HG03159 (cell line): Measurements from ENCODE around the gene RBM4.
"Not testable (repeated sequence)": the region's sequence is repeated elsewhere in the genome, so short reads cannot be mapped to it uniquely, and the experiment has no call there.

Experiments
- ATAC-seq: cut with Tn5 transposase; IDR thresholded peaks from one replicate; pipeline ENCODE4 v1.9.1; 2021; ENCODE audit warnings: mild to moderate bottlenecking, moderate library complexity; ENCODE audit not compliant: unreplicated experiment

Gene RBM4

DNA sequence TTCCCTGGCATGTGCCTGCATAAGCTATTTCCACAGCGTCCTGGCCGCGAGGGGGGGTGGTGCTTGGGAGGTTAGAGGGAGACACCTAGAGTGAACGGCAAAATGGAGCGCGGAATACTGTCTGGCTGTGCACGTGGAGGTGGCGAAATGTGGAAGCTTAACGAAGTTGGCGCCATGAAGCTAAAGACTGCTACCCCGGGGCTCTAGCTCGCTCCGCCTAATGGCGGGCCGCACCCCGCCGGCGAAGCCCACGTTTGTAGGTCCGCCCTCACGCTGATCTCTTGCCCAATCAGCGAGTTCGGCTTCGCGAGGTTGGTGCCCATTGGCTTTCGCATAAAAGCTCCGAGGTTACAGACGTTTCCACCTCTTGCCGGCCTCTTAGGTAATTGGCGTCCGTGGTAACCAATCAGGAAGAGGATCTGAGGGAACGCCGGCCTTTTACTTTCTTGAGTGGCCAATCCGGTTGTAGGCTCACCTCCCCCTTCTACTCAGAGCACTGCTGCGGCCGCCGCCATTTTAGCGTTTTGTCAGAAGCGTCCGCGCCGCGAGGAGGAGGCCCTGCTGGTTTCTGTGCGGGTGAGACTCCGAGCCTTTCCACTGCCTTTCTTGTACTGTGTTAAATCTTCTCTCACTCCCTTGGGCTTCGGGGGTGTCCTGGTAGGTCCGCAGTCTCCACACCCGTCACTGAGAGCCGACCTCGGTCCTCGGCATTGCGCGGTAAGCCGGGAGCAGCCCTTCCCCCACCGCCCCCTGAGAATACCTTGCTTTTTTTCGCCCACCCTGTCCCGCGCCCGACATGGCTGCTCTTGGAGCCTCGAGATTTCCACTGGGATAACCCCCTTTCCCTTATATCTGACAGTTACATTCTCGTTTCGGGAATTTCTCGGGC, at the start of gene RBM4:
Gene RBM4 (plus strand): TSS at position 527 of the 889 bp plus-strand sequence. CDS start 1,009 bp downstream, outside the sequence.
- ATAC-seq: peak; percentile 97

DNA sequence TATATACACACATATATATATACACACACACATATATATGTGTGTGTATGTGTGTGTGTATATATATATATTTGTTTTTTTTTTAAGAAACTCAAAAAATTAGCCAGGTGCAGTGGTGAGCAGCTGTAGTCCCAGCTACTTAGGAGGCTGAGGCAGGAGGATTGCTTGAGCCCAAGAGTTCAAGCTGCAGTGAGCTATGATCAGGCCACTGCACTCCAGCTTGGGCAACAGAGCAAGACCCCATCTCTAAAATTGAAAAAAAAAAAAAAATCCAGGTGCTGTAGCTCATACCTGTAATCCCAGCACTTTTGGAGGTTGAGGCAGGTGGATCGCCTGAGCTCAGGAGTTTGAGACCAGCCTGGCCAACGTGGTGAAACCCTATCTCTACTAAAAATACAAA, 49.2 kb upstream of the RBM4 start:
- ATAC-seq: not testable (repeated sequence)

DNA sequence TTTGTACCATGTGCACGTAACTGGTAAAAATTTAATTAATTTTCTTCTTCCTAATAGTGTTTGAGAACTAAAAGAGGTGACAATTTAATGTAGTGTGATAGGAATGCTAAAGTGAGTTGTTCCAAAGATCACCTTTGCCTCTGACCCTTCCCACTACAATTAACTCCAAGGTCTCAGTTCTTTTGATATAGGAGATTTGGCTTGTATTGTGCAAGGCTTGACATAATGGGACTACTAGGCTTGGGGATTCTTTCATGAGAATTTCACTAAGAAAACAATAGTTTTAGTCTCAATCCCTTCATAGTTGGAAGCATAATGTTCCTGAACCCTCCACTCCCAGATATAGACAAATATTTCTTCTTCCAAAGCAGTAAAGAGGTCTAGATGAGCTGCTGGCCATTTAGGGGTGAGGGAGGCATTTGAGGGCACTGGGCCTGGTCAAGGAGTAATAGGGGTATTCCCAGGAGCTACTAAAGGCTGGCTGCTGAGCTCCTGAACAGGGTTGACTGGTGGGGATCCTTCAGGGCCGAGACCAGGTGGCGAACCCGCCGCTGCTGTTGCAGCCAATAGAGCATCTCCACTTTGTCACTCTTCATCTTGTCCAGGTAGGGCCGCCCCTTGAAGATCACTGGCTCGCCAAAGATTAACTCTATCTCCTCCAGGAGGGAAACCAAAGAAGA, 48.4 kb upstream of the RBM4 start:
- ATAC-seq: no peak

DNA sequence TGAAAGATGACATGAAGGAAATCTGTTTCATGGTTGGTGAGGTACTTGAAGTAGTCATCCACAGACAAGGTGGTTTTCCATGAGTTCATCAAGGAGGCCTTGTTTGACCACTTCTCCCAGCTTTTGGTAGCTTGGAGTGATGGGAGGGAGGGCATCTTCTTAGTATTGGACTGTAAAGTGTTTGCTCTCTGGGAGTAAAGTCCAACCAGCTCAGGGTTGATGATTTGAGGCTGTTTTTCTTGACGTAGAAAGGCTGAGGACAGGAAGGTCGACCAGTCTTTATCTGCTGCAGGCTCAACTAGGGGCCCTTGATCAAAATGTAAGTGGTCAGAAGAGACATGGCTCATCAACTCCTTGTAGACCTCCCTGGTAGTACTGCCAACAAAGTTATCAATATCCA, 47.3 kb upstream of the RBM4 start:
- ATAC-seq: no peak

GRCh38 chr11:66592457-66593302, 45.8 kb upstream of the RBM4 start, which contains the start of the genes CCDC87 and CCS:
CCDC87 (minus strand) TSS chr11:66593063; CDS start chr11:66593015, 48 bp downstream.
CCS (plus strand) TSS chr11:66593185; CDS start chr11:66593262, 77 bp downstream.
- peak; percentile 82 for ATAC-seq

DNA sequence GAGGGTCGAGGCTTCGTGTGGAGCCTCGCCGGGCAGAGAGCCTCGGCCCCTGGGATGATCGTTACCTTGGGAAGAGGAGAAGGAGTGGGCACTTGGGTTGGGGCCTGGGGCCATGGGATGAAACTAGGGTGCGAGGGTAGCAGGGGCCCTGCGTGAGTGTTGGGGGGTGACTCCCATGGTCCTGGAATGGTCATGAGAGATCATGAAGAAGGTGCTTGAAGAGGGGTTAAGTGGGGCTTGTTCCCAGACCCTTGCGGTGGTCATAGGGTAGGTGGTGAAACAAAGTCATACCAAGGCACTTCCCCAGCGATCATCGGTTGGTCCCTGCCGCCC, 45.2 kb upstream of the RBM4 start:
- peak; percentile 18 for ATAC-seq

DNA sequence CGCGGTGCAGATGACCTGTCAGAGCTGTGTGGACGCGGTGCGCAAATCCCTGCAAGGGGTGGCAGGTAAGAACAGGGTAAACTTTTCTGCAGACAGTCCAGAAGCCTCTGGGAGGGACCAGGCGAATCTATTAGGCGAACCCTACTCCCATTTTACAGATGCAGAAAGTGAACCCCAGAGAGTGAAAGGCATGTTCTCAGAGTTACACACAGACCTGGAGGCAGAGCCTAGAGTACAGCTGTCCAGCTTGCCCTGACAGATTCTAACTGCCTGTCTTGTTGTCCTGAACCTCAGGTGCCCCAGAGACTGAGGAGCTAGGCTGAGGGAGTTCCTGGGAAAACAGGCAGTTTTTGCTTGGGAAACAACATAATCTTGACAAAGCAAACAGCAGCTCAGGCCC, 44.9 kb upstream of the RBM4 start:
- ATAC-seq: no peak

DNA sequence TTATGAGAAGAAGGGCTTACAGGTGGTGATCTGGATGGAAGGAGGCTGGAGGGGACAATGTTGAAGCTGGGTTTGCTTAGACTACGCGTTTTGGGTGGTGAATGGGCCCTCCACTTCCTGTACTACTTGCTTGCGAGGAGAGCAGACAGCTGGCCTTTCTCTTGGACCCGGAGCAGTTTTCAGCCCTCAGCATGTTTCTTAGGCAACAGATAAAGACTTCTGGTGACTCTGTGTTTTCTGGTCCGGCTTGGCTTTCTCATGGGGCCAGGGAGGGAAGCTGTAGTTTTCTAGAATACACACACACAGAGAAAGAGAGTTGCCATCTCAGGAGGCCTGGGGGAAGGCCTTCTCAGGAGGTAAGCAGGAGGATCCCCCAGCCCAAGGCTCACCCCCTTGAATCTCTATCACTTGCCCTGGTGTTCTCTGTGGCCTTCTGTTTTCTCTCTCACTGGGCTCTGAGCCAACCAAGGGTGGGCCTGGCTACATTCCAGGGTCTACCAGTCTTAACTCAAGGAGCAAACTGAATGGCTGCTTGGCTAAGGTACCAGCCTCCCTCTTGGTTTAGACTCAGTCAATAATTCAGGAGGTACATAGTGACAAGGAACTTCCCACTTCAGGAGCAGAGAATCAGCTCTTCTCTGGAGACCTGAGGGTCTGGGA, 43.1 kb upstream of the RBM4 start:
- no peak for ATAC-seq

GRCh38 chr11:66598993-66599392, 39.5 kb upstream of the RBM4 start:
- no peak for ATAC-seq

GRCh38 chr11:66600219-66600618, 38.3 kb upstream of the RBM4 start:
- no peak for ATAC-seq

DNA sequence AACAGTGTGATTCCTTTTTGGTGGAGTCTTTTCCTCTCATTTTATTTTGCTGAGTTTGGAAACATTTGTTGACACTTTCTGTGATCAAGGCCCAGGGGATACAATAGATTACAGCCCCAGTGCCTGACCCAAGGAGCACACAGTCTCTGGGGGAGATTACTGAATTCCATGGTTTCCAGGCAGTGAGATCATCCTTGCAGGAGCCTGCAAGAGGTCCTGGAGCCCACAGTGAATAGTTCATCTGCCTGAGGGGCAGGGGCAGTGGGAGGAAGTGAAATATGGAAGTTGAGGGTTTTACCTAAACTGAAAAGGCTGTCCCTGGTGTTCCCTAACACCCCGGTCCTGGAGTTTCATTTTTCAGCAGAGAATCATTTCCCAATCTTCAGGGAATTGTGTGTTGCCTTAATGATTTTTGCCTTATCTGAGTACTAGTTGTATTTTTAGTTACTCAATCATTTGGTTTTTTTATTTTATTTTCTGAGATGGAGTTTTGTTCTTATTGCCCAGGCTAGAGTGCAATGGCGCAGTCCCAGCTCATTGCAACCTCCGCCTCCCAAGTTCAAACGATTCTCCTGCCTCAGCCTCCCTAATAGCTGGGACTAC, 37.8 kb upstream of the RBM4 start:
- no peak for ATAC-seq

DNA sequence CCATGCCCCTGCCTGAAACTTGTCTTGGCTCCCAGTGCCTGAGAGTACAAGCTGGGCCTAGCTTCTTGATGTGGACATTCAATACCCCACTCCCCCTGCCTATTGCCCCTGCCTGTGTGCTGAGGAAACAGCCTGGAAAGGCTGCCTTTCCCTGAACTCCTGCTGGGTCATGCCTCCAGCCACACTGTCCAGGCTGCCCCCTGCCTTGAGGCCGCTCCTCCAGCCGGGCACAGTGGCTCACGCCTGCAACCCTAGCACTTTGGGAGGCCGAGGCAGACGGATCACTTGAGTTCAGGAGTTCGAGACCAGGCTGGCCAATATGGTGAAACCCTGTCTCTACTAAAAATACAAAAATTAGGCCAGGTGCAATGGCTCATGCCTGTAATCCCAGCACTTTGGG, 35.4 kb upstream of the RBM4 start:
- no peak for ATAC-seq

GRCh38 chr11:66604155-66604554, 34.3 kb upstream of the RBM4 start:
- ATAC-seq: no peak

DNA sequence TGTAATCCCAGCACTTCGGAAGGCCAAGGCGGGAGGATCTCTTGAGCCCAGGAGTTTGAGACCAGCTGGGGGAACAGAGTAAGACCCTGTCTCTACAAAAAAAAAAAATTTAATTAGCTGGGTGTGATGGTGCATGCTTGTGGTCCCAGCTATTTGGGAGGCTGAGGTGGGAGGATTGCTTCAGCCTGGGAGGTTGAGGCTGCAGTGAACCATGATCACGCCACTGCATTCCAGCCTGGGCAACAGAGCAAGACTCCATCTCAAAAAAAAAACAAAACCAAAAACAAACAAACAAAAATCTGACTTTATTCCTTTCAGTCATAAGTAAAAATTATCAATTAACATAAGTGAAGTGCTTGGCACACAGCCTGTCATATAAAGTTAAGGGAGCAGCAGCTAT, 31.9 kb upstream of the RBM4 start:
- not testable (repeated sequence) for ATAC-seq

GRCh38 chr11:66607126-66607834, 31.2 kb upstream of the RBM4 start:
- ATAC-seq: no peak

GRCh38 chr11:66609721-66610617, 28.5 kb upstream of the RBM4 start:
- no peak for ATAC-seq

GRCh38 chr11:66612458-66612857, 26.0 kb upstream of the RBM4 start:
- ATAC-seq: no peak

GRCh38 chr11:66614073-66614472, 24.4 kb upstream of the RBM4 start:
- no peak for ATAC-seq
